Activated CD4-positive, alpha-beta T cell treated with anti-CD3 and anti-CD28 coated beads, Interleukin-2, amount 10 ng/mL, durations not matched to agents 24 days and 14 days (primary cell): Measurements from ENCODE around the gene PRUNE2. TPM values are rescaled to one million over a fixed set of nuclear protein-coding genes. Genes with fewer than 3 reads are reported as not detected.

Experiments used
- DNase-seq: peaks from one replicate; pipeline ENCODE4 v3.0.0; 2022
- H3K27ac Mint-ChIP-seq: one replicate; pipeline ENCODE4 v1.8.0; 2022; ENCODE audit warnings: mild to moderate bottlenecking, mixed read lengths
- H3K27me3 Mint-ChIP-seq: one replicate; pipeline ENCODE4 v1.8.0; 2022; ENCODE audit warnings: mixed read lengths
- H3K36me3 Mint-ChIP-seq: one replicate; pipeline ENCODE4 v1.8.0; 2022; ENCODE audit warnings: low read depth, mild to moderate bottlenecking, mixed read lengths
- H3K4me1 Mint-ChIP-seq: one replicate; pipeline ENCODE4 v1.8.0; 2021; ENCODE audit warnings: mixed read lengths
- H3K4me3 Mint-ChIP-seq: one replicate; pipeline ENCODE4 v1.8.0; 2022; ENCODE audit warnings: mild to moderate bottlenecking, moderate library complexity, mixed read lengths
- H3K9me3 Mint-ChIP-seq: one replicate; pipeline ENCODE4 v1.8.0; 2021; ENCODE audit warnings: mixed read lengths
- intact Hi-C: fragments of 100-400 bp; cut with micrococcal nuclease; formaldehyde crosslinking; loops from one replicate; pipeline ENCODE4 v1.15.1; 2023
- total RNA-seq: library from RNA; stranded (reverse); gene quantifications from 2 replicates; pipeline ENCODE4 v1.2.3, GENCODE V29; 2022

Gene PRUNE2
- total RNA-seq, 1 donor from 2014 or later: 0.40 TPM

DNA sequence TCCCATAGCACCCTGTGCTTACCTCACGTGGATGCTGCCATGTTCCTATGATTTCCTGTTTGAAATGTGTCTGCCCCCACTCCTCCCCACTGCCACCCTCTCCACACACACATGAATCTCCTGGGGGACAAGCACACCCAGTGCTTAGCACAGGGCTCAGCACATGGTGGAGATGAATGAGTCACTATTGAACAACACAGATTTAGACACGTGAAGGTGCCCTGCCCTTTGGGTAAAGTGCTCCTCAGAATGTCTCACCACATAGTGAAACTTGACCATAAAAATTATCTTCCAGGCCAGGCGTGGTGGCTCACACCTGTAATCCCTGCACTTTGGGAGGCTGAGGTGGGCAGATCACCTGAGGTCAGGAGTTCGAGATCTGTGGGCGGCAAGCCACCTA, 240.5 kb downstream of the PRUNE2 start:
- no peak overlapping the region for H3K27ac Mint-ChIP-seq
- intact Hi-C loops: no loop called here
- H3K4me1 Mint-ChIP-seq: peaks cover 5% of the 10 kb centered on the region
- no peak for DNase-seq
- H3K36me3 Mint-ChIP-seq: no peaks in the 10 kb centered on the region
- H3K9me3 Mint-ChIP-seq: no peaks in the 10 kb centered on the region
- H3K27me3 Mint-ChIP-seq: peaks cover 12% of the 10 kb centered on the region
- H3K4me3 Mint-ChIP-seq: no peak overlapping the region

DNA sequence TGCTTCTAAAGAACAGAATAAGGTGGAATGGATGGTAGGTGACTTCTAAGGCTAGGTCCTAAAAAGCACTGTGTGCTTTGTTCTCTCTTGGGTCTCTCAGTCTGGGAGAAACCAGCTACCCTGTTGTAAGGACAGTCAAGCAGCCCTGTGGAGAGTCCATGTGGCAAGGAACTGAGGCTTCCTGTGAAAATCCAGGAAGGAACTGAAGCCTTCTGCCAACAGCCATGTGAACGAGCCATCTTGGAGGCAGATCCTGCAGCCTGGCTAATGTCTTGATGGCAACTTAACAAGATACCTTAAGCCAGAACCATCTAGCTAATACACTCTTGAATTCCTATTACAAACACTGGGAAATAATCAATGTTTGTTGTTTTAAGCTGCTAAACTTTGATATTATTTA, 241.8 kb downstream of the PRUNE2 start:
- peak; percentile 29 for DNase-seq
- no peaks in the 10 kb centered on the region for H3K9me3 Mint-ChIP-seq
- no peak overlapping the region for H3K27ac Mint-ChIP-seq
- no peaks in the 10 kb centered on the region for H3K36me3 Mint-ChIP-seq
- peaks cover 5% of the 10 kb centered on the region for H3K4me1 Mint-ChIP-seq
- H3K27me3 Mint-ChIP-seq: peaks cover 12% of the 10 kb centered on the region
- no peak overlapping the region for H3K4me3 Mint-ChIP-seq
- intact Hi-C loops: no loop called here

DNA sequence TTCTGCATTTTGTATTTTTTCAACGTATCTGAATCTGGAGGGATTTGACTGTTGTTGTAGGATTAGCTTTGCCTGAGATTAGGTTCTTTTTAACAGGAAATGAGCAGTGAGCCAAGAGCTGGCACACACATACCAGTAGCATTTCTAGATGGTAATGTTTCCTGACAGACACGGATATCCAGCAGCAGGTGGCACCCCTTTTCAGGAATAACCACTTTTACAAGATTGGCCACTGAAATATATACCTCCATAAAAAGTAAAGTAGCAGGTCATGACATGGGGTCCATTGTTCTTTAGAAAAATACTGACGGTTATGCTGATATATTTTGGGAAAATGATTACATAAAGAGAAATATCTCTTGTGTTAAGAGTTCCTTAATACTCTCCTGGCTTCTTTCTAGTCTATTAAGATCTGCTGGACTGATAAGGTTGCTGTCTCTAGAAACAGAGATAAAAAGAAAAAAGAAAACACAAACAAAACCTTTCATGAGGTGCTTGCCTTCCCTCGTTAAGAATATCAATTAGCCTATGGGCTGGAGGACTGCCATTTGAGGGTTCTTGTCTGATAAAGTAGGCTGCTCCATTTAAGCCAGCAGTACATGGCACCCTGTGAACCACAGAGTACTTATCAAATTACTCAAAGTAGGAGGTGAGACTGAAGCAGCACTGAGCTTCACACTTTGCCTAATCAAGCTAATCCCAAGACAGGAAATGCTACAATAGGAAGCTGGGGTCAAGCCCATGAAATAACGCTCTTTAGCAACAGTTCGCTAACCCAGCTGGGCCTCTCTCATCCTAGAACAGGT, 243.2 kb downstream of the PRUNE2 start:
- H3K4me3 Mint-ChIP-seq: no peak overlapping the region
- DNase-seq: peak; percentile 51
- no peaks in the 10 kb centered on the region for H3K36me3 Mint-ChIP-seq
- H3K27me3 Mint-ChIP-seq: peaks cover 13% of the 10 kb centered on the region
- peaks cover 10% of the 10 kb centered on the region for H3K4me1 Mint-ChIP-seq
- H3K27ac Mint-ChIP-seq: no peak overlapping the region
- intact Hi-C loops: loop anchor here (2.0 kb wide), 1 partner anchor 42 kb away; no protein-coding TSS in a partner anchor
- no peaks in the 10 kb centered on the region for H3K9me3 Mint-ChIP-seq

DNA sequence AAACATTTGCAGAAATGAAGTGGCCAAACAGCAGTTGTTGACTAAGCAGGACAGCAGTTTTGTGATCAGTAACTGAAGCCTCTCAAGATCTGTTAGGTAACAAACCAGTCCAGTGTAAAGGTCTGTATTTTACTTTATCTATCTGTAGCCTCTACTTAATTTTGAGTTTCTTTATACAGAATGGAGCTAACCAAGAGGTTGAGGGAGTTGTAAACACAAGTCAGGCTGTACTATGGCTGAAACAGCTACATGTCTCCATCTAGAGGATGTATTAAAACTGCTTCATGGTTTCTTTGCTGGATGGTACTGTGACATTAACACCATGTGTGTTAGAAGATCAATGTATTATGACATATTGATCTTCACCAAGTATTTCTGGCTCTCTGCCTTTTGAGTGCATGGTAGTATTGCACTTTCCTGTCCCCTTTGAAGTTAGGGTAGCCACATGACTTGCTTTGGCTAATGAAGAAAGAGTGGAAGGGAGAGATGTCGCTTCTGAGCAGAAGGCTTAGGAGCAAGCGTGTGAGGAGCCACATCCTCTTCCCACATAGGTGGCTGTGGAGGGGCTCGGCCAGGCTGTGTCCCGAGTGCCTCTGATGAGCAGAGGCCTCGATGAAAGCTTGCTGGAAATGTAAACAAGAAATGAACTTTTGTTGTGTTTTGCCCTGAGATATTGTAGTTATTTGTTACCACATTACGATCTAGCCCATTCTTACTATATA, 247.2 kb downstream of the PRUNE2 start:
- intact Hi-C loops: loop anchor here (1.0 to 5.0 kb wide), 5 partner anchors 56 to 264 kb away; partner anchors contain the start of gene RFK
- H3K9me3 Mint-ChIP-seq: no peaks in the 10 kb centered on the region
- H3K36me3 Mint-ChIP-seq: no peaks in the 10 kb centered on the region
- no peak overlapping the region for H3K4me3 Mint-ChIP-seq
- peak; percentile 73 for DNase-seq
- peaks cover 8% of the 10 kb centered on the region for H3K27me3 Mint-ChIP-seq
- H3K27ac Mint-ChIP-seq: no peak overlapping the region
- peaks cover 27% of the 10 kb centered on the region for H3K4me1 Mint-ChIP-seq

DNA sequence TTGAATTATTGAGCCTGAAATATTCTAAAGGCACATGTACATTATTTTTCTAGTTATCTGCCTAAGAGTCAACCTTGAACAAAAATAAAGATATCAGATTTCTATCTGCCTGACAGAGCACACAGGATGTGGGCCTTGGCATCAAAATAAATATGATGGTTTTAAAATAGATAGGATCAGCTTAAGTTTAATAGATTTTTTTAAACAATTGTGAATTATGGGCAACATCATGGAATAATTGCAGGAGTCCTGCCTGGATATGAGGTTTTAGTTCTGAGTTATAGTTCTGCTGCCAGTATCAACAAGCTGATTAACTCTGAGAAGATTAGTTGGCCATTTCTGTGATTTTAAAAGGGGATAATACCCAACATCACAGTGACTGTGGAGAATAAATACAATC, 248.6 kb downstream of the PRUNE2 start:
- intact Hi-C loops: loop anchor here (5.0 kb wide), 2 partner anchors 55 to 80 kb away; no protein-coding TSS in a partner anchor
- peaks cover 2% of the 10 kb centered on the region for H3K27me3 Mint-ChIP-seq
- H3K27ac Mint-ChIP-seq: no peak overlapping the region
- DNase-seq: no peak
- H3K36me3 Mint-ChIP-seq: no peaks in the 10 kb centered on the region
- no peak overlapping the region for H3K4me3 Mint-ChIP-seq
- H3K4me1 Mint-ChIP-seq: peaks cover 28% of the 10 kb centered on the region
- no peaks in the 10 kb centered on the region for H3K9me3 Mint-ChIP-seq

DNA sequence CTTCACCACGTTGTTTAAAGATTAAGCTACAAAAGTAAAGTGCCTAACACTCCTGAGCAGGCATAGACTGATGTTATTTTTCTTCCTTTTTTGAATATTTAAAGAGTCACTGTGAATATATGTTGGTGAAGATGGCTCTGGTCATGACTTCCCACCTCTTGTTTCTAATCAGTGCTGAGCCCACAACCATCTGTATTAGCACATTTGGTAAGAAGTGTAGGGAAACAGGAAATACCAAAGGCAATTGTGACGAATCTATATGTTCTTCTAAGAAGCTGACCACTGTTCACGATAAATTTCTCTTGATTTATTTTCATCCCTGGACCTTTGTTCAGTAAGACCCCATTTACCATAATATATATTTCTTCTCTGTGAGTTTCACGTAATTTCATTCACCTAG, 249.9 kb downstream of the PRUNE2 start:
- Mint-ChIP-seq H3K36me3 (no peaks in the 10 kb centered on the region), H3K4me1 (peaks cover 41% of the 10 kb centered on the region), H3K9me3 (no peaks in the 10 kb centered on the region), H3K4me3 (no peak overlapping the region), H3K27me3 (peaks cover 2% of the 10 kb centered on the region), H3K27ac (no peak overlapping the region)
- no peak for DNase-seq
- intact Hi-C loops: loop anchor here (5.0 kb wide), 2 partner anchors 54 to 79 kb away; no protein-coding TSS in a partner anchor

DNA sequence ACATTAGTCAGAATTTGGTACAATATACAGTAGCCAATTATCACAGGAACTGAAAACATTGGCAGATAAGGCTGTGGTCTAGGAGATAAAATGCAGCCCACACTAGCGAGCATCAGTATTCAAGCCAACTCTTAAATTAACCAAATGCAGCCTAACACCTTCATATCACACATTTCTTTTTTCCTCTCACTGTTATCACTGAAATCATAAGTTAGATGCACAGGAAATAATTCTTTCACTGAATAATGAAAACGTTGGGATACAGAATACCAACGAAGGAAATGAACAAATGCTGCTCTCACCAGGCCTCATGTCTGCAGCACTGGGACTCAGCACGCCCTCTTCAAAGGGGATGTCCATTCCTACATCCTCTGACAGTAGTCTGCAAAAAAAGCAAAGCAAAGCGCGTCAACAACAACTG, 250.8 kb downstream of the PRUNE2 start:
- peaks cover 46% of the 10 kb centered on the region for H3K4me1 Mint-ChIP-seq
- peak overlapping the region; percentile 22 for H3K27ac Mint-ChIP-seq
- H3K27me3 Mint-ChIP-seq: peaks cover 2% of the 10 kb centered on the region
- DNase-seq: peak; percentile 71
- no peaks in the 10 kb centered on the region for H3K36me3 Mint-ChIP-seq
- no peaks in the 10 kb centered on the region for H3K9me3 Mint-ChIP-seq
- intact Hi-C loops: loop anchor here (5.0 kb wide), 2 partner anchors 53 to 78 kb away; no protein-coding TSS in a partner anchor
- peak overlapping the region; percentile 16 for H3K4me3 Mint-ChIP-seq

DNA sequence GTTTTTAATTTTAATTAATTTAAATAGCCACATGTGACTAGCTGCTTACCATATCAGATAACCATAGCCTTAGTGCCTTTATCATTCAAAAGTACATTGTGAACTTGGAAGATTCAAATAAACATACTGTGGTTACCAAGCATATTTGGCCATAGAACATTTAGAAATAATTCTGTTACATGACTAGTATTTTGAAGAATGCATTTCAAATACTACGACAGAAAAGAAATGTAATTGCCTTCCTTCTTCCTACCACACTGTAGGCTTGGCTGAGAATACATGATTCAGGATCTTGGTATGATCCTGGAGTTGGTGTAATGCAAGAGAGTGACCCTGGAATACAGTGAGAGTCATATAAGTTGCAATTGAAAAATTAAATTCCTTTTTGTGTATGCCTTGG, 251.3 kb downstream of the PRUNE2 start:
- peaks cover 2% of the 10 kb centered on the region for H3K27me3 Mint-ChIP-seq
- peaks cover 46% of the 10 kb centered on the region for H3K4me1 Mint-ChIP-seq
- intact Hi-C loops: no loop called here
- H3K9me3 Mint-ChIP-seq: no peaks in the 10 kb centered on the region
- DNase-seq: no peak
- H3K27ac Mint-ChIP-seq: peak overlapping the region; percentile 35
- H3K36me3 Mint-ChIP-seq: no peaks in the 10 kb centered on the region
- no peak overlapping the region for H3K4me3 Mint-ChIP-seq

GRCh38 chr9:76654051-76654461, 251.9 kb downstream of the PRUNE2 start:
- Mint-ChIP-seq H3K4me1 (peaks cover 46% of the 10 kb centered on the region), H3K27ac (no peak overlapping the region)

DNA sequence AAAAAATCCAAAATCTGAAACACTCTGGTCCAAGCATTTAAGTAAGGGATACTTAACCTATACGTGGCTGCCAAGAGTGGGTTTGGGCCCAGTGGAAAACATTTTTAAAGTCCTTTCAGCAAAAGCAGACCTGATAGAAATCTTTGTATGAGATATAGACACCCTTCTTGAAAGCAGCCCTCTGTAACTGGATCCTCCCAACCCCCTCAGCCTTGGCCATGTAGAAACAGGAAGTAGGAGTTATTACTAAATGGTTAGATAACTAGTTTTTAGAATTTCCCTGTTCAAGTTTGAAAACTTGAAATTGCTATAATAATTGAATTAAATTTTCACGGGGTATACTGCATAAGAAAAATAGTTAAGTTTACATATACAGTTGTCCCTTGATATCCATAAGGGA, 253.0 kb downstream of the PRUNE2 start:
- no peaks in the 10 kb centered on the region for H3K9me3 Mint-ChIP-seq
- H3K27ac Mint-ChIP-seq: no peak overlapping the region
- no peak overlapping the region for H3K4me3 Mint-ChIP-seq
- intact Hi-C loops: no loop called here
- H3K27me3 Mint-ChIP-seq: no peaks in the 10 kb centered on the region
- no peaks in the 10 kb centered on the region for H3K36me3 Mint-ChIP-seq
- peaks cover 42% of the 10 kb centered on the region for H3K4me1 Mint-ChIP-seq
- no peak for DNase-seq

More at GRCh38 chr9:76654051-76654461, 251.9 kb downstream of the PRUNE2 start:
- intact Hi-C loops: no loop called here
- no peak overlapping the region for H3K4me3 Mint-ChIP-seq
- H3K27me3 Mint-ChIP-seq: peaks cover 2% of the 10 kb centered on the region
- H3K9me3 Mint-ChIP-seq: no peaks in the 10 kb centered on the region
- no peaks in the 10 kb centered on the region for H3K36me3 Mint-ChIP-seq
- peak; percentile 28 for DNase-seq

- H3K36me3 Mint-ChIP-seq: no peaks in the 10 kb centered on the region
- H3K27me3 Mint-ChIP-seq: peaks cover 2% of the 10 kb centered on the region
- intact Hi-C loops: loop anchor here (1.0 kb wide), 2 partner anchors 192 to 251 kb away; partner anchors contain the start of gene GCNT1
- no peak overlapping the region for H3K27ac Mint-ChIP-seq
- peak overlapping the region; percentile 65 for H3K4me3 Mint-ChIP-seq
- H3K9me3 Mint-ChIP-seq: no peaks in the 10 kb centered on the region
- H3K4me1 Mint-ChIP-seq: peaks cover 36% of the 10 kb centered on the region
- DNase-seq: no peak
Observed at GRCh38 chr9:76651119-76651705, 254.7 kb downstream of the PRUNE2 start.

- DNase-seq: no peak
- intact Hi-C loops: loop anchor here (1.0 kb wide), 2 partner anchors 191 to 250 kb away; partner anchors contain the start of gene GCNT1
- H3K4me1 Mint-ChIP-seq: peaks cover 34% of the 10 kb centered on the region
- no peaks in the 10 kb centered on the region for H3K9me3 Mint-ChIP-seq
- peaks cover 2% of the 10 kb centered on the region for H3K27me3 Mint-ChIP-seq
- H3K27ac Mint-ChIP-seq: peak overlapping the region; percentile 12
- H3K4me3 Mint-ChIP-seq: peak overlapping the region; percentile 65
- no peaks in the 10 kb centered on the region for H3K36me3 Mint-ChIP-seq
Observed at GRCh38 chr9:76650692-76651091, 255.2 kb downstream of the PRUNE2 start.

DNA sequence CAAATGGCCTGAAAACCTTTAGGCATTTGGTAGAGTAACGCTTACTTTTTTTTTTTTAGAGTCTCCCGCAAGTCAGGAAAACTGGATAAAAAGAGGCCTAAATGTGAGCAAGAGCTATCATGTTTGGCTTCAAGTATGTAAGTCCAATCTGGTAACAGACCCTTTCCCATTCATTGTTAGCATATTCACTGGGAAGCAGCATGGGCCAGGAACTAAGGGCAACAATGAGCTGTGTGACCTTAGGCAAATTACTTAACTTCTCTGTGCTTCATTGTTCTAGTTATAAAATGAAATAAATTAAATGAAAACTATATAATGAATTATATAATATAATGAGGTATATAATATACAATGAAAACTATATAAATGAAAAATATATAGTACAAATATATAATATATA, 256.0 kb downstream of the PRUNE2 start:
- Mint-ChIP-seq H3K27ac (no peak overlapping the region), H3K4me3 (no peak overlapping the region), H3K4me1 (peaks cover 27% of the 10 kb centered on the region), H3K9me3 (no peaks in the 10 kb centered on the region), H3K36me3 (no peaks in the 10 kb centered on the region), H3K27me3 (peaks cover 2% of the 10 kb centered on the region)
- intact Hi-C loops: no loop called here
- DNase-seq: no peak
